ENCODE data around the gene NHS. TPM values are rescaled to one million over a fixed set of nuclear protein-coding genes. Genes with fewer than 3 reads are reported as not detected.
A peak's percentile ranks its signal among the peaks of the same experiment; 100 is the strongest.
"Not testable (repeated sequence)": the region's sequence is repeated elsewhere in the genome, so short reads cannot be mapped to it uniquely, and the experiment has no call there.

The NHS gene
- total RNA-seq, 1 donor from 2014 or later = 27.8 TPM

GRCh38 chrX:17566740-17567139, 191.7 kb downstream of the NHS start:
- no peaks in the 10 kb centered on the region for H3K36me3 Mint-ChIP-seq
- DNase-seq (ENCODE audit: extremely low spot score, unreplicated experiment) = no peak
- no peaks in the 10 kb centered on the region for H3K9me3 Mint-ChIP-seq
- no peak for TF ChIP-seq CTCF (conservative IDR thresholded peaks at IDR 0.05)
- peaks cover 20% of the 10 kb centered on the region for H3K4me1 Mint-ChIP-seq (ENCODE audit: unreplicated experiment)
- H3K4me3 Mint-ChIP-seq = no peak overlapping the region
- peaks cover 4% of the 10 kb centered on the region for H3K27me3 Mint-ChIP-seq
- no peak overlapping the region for H3K27ac Mint-ChIP-seq

- Mint-ChIP-seq H3K27ac (no peak overlapping the region), H3K4me3 (no peak overlapping the region), H3K9me3 (no peaks in the 10 kb centered on the region), H3K27me3 (peaks cover 4% of the 10 kb centered on the region), H3K36me3 (no peaks in the 10 kb centered on the region), H3K4me1 (ENCODE audit: unreplicated experiment) (peaks cover 20% of the 10 kb centered on the region)
- no peak for DNase-seq (ENCODE audit: extremely low spot score, unreplicated experiment)
- no peak for TF ChIP-seq CTCF (conservative IDR thresholded peaks at IDR 0.05)
These were observed 192.2 kb downstream of the NHS start for GRCh38 chrX:17567187-17567586.

DNA sequence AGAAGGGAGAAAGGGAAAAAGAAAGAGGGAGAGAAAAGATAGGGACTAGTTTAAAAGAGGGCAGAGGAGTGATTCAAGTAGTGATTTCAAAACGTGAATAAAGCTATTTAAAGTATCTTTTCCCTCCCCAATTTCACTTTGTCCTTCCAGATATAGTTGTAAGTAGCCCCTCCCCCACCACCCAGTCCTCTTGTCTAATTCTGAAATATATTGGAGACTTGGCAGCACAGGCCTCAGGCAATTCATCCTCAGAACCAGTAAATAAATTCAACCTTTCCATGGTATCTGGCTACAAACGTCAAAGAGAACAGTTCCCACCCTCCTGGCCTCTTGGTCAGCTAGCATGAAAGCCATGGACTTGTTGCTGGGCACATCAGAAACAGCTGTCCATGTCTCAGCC, 192.8 kb downstream of the NHS start:
- Mint-ChIP-seq H3K9me3 (no peaks in the 10 kb centered on the region), H3K4me3 (no peak overlapping the region), H3K27me3 (peaks cover 4% of the 10 kb centered on the region), H3K27ac (no peak overlapping the region), H3K36me3 (no peaks in the 10 kb centered on the region), H3K4me1 (ENCODE audit: unreplicated experiment) (peaks cover 20% of the 10 kb centered on the region)
- no peak for TF ChIP-seq CTCF (conservative IDR thresholded peaks at IDR 0.05)
- no peak for DNase-seq (ENCODE audit: extremely low spot score, unreplicated experiment)

DNA sequence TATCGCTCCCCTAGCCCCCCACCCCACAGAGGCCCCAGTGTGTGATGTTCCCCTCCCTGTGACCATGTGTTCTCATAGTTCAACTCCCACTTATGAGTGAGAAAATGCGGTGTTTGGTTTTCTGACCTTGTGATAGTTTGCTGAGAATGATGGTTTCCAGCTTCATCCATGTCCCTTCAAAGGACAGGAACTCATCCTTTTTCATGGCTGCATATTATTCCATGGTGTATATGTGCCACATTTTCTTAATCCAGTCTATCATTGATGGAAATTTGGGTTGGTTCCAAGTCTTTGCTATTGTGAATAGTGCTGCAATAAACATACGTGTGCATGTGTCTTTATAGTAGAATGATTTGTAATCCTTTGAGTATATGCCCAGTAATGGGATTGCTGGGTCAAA, 193.8 kb downstream of the NHS start:
- not testable (repeated sequence) for H3K9me3 Mint-ChIP-seq; H3K27ac Mint-ChIP-seq; H3K27me3 Mint-ChIP-seq; DNase-seq (ENCODE audit: extremely low spot score, unreplicated experiment); H3K36me3 Mint-ChIP-seq; H3K4me3 Mint-ChIP-seq
- peaks cover 15% of the 10 kb centered on the region for H3K4me1 Mint-ChIP-seq (ENCODE audit: unreplicated experiment)

DNA sequence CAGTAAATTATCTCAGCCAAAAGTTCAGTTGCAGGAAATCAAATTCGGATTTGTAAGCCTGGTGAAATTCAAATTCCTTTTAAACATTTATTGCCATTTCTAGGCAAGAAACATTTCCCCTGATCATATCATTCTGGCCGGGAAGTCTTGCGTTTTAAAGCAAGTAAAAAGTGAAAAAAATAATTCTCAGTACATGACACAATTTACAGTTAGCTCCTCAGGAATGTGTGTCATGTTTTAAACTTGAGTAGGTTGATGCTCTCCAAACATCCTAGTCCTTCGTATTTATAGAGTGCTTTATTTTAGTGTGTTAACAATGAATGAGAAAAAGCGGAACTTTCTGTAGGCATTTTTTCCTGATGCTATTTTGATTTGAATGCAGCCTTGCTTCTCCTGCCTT, 204.0 kb downstream of the NHS start:
- no peak for TF ChIP-seq CTCF (conservative IDR thresholded peaks at IDR 0.05)
- Mint-ChIP-seq H3K9me3 (peaks cover 5% of the 10 kb centered on the region), H3K4me3 (no peak overlapping the region), H3K4me1 (ENCODE audit: unreplicated experiment) (peaks cover 41% of the 10 kb centered on the region), H3K36me3 (peaks cover 6% of the 10 kb centered on the region), H3K27ac (no peak overlapping the region), H3K27me3 (peaks cover 7% of the 10 kb centered on the region)
- no peak for DNase-seq (ENCODE audit: extremely low spot score, unreplicated experiment)

GRCh38 chrX:17580539-17581152, 205.6 kb downstream of the NHS start:
- no peak for TF ChIP-seq CTCF (conservative IDR thresholded peaks at IDR 0.05)
- peaks cover 7% of the 10 kb centered on the region for H3K27me3 Mint-ChIP-seq
- DNase-seq (ENCODE audit: extremely low spot score, unreplicated experiment) = no peak
- peaks cover 5% of the 10 kb centered on the region for H3K9me3 Mint-ChIP-seq
- no peaks in the 10 kb centered on the region for H3K36me3 Mint-ChIP-seq
- H3K4me1 Mint-ChIP-seq (ENCODE audit: unreplicated experiment) = peaks cover 42% of the 10 kb centered on the region
- no peak overlapping the region for H3K27ac Mint-ChIP-seq
- H3K4me3 Mint-ChIP-seq = peak overlapping the region; percentile 33

Measured in type B pancreatic cell (in vitro differentiated cells).